ENCODE measurements around the gene SLC19A2. TPM values are rescaled to one million over a fixed set of nuclear protein-coding genes. Genes with fewer than 3 reads are reported as not detected.

SLC19A2 gene
- total RNA-seq, 2 experiments from 2014 or later: 3.2 to 6.5 TPM

DNA sequence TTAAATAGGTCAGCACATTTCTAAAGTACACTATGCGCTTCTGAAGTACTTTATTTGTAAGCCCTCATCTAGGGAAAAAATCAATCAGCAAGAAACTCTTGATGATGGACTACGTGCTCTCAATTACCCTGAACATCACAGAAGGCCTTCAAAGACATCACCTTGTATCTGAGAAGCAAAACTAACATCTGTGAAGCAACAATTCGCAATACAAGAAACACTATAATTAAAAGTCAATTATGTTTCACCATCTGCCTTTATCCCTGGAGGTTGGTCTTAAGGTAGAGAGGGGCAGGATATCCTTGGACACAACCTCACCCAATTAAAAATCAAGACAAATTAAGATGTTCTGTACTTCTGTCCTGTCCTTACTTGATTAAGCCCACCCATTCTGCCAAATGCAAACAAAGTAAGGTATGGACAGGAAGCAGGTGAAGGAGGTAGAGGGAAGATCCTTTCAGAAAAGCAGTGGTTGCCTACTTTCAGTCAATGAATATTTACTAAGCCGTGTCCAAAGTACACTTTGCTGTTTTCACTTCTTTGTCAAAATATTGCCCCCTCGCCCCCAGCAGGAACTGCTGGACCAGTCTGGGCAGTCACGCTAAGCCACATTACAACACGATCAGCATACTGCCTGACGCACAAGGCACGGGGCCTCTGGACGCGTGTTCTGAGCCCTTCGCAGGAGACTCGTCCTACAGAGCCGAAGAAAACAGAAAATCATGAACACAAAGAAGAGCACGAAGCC lies 887 bp downstream of the SLC19A2 start:
- CTCF ChIA-PET (ENCODE audit: unreplicated experiment): no interaction called here
- Histone ChIP-seq H3K4me1 (ENCODE audit: insufficient read depth, low read length, poor library complexity, severe bottlenecking) (peaks cover 10% of the 10 kb centered on the region), H3K27ac (ENCODE audit: low read depth, low read length, poor library complexity, severe bottlenecking) (no peak overlapping the region), H3K36me3 (ENCODE audit: insufficient read depth, low read length) (no peaks in the 10 kb centered on the region), H3K9me3 (ENCODE audit: low read length) (no peaks in the 10 kb centered on the region), H3K4me2 (ENCODE audit: low read length) (peak overlapping the region; percentile 96), H4K20me1 (ENCODE audit: insufficient read depth, low read length) (no peaks in the 10 kb centered on the region), H3K9me2 (ENCODE audit: insufficient read depth, low read length) (no peaks in the 10 kb centered on the region), H3K79me2 (ENCODE audit: insufficient read depth, low read depth, low read length) (no peaks in the 10 kb centered on the region), H2AFZ (ENCODE audit: low read length) (peak overlapping the region; percentile 98; the same call in 1 of the 2 replicates), H3K4me3 (ENCODE audit: low read depth, low read length, poor library complexity, severe bottlenecking) (peak overlapping the region; percentile 76)
- BruUV-seq (replicated peaks): TSS peak; percentile 57
- TF ChIP-seq EZH2phosphoT487 (IDR thresholded peaks at IDR 0.05; ENCODE audit: borderline replicate concordance, low read depth, low read length) (no peak), CTCF (conservative IDR thresholded peaks at IDR 0.05; ENCODE audit: low read length) (no peak)
- POLR2A ChIA-PET: interaction anchor here (0.6 kb wide), 1 partner anchor 356 kb away, joined by 3 read pairs; no protein-coding TSS in a partner anchor
- intact Hi-C loops (cut with micrococcal nuclease; ENCODE audit: unreplicated experiment): loop anchor here (5.0 kb wide), 4 partner anchors 118 to 378 kb away; partner anchors contain the start of genes ATP1B1, BLZF1, NME7 and SELL
- DNase-seq (ENCODE audit: low spot score): peak; percentile 50

GRCh38 chr1:169484101-169484500 lies 1.6 kb downstream of the SLC19A2 start:
- DNase-seq (ENCODE audit: low spot score): no peak
- no TSS peak for BruUV-seq (replicated peaks)
- TF ChIP-seq EZH2phosphoT487 (IDR thresholded peaks at IDR 0.05; ENCODE audit: borderline replicate concordance, low read depth, low read length) (no peak), CTCF (conservative IDR thresholded peaks at IDR 0.05; ENCODE audit: low read length) (no peak)
- peak overlapping the region; percentile 98; the same call in 1 of the 2 replicates for H2AFZ ChIP-seq (ENCODE audit: low read length)
- intact Hi-C loops (cut with micrococcal nuclease; ENCODE audit: unreplicated experiment): no loop called here
- peaks cover 10% of the 10 kb centered on the region for H3K4me1 ChIP-seq (ENCODE audit: insufficient read depth, low read length, poor library complexity, severe bottlenecking)
- H3K4me3 ChIP-seq (ENCODE audit: low read depth, low read length, poor library complexity, severe bottlenecking): peak overlapping the region; percentile 76
- H3K4me2 ChIP-seq (ENCODE audit: low read length): peak overlapping the region; percentile 96
- no peaks in the 10 kb centered on the region for H4K20me1 ChIP-seq (ENCODE audit: insufficient read depth, low read length)
- no peaks in the 10 kb centered on the region for H3K36me3 ChIP-seq (ENCODE audit: insufficient read depth, low read length)
- ChIA-PET CTCF (ENCODE audit: unreplicated experiment) (no interaction called here), POLR2A (no interaction called here)
- no peaks in the 10 kb centered on the region for H3K9me3 ChIP-seq (ENCODE audit: low read length)
- no peak overlapping the region for H3K27ac ChIP-seq (ENCODE audit: low read depth, low read length, poor library complexity, severe bottlenecking)
- no peaks in the 10 kb centered on the region for H3K79me2 ChIP-seq (ENCODE audit: insufficient read depth, low read depth, low read length)
- H3K9me2 ChIP-seq (ENCODE audit: insufficient read depth, low read length): no peaks in the 10 kb centered on the region

DNA sequence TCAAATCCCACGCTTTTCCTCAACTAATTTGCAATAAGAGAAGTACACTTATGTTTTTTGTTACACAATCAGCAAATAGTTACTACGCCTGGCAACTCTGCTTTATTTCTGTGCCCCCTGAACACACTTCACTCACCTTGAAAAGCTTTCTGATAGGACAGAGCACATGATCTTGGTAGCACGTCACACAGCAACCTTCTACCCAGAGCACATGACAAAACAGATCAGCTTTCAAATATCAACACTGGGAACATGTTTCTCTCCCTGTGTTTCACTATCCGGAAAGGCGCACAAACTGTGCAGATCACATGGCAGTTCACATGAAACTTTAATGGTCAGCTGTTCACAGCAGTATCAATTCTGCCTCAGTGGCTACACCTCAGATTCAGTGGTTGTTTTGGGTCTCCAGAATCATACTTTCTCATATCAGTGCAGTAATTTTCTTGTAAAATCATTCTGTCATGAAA lies 2.2 kb downstream of the SLC19A2 start:
- BruUV-seq (replicated peaks): no TSS peak
- Histone ChIP-seq H2AFZ (ENCODE audit: low read length) (no peak overlapping the region), H3K79me2 (ENCODE audit: insufficient read depth, low read depth, low read length) (no peaks in the 10 kb centered on the region), H3K4me2 (ENCODE audit: low read length) (peak overlapping the region; percentile 18; the same call in 1 of the 2 replicates), H3K4me1 (ENCODE audit: insufficient read depth, low read length, poor library complexity, severe bottlenecking) (peaks cover 10% of the 10 kb centered on the region), H3K4me3 (ENCODE audit: low read depth, low read length, poor library complexity, severe bottlenecking) (no peak overlapping the region), H4K20me1 (ENCODE audit: insufficient read depth, low read length) (no peaks in the 10 kb centered on the region), H3K9me3 (ENCODE audit: low read length) (no peaks in the 10 kb centered on the region), H3K9me2 (ENCODE audit: insufficient read depth, low read length) (no peaks in the 10 kb centered on the region), H3K36me3 (ENCODE audit: insufficient read depth, low read length) (no peaks in the 10 kb centered on the region), H3K27ac (ENCODE audit: low read depth, low read length, poor library complexity, severe bottlenecking) (no peak overlapping the region)
- POLR2A ChIA-PET: interaction anchor here (1.0 kb wide), 1 partner anchor 149 kb away, joined by 5 read pairs; no protein-coding TSS in a partner anchor
- TF ChIP-seq CTCF (conservative IDR thresholded peaks at IDR 0.05; ENCODE audit: low read length) (no peak), EZH2phosphoT487 (IDR thresholded peaks at IDR 0.05; ENCODE audit: borderline replicate concordance, low read depth, low read length) (no peak)
- intact Hi-C loops (cut with micrococcal nuclease; ENCODE audit: unreplicated experiment): no loop called here
- CTCF ChIA-PET (ENCODE audit: unreplicated experiment): no interaction called here
- DNase-seq (ENCODE audit: low spot score): no peak

All from OCI-LY7 (cell line).